HG03354 (cell line): Measurements from ENCODE around the gene KCNG4.

Source experiments
- ATAC-seq: cut with Tn5 transposase; IDR thresholded peaks from one replicate; pipeline ENCODE4 v1.9.1; 2021; ENCODE audit warnings: mild to moderate bottlenecking; ENCODE audit not compliant: unreplicated experiment, poor library complexity, severe bottlenecking

KCNG4 gene, protein sequence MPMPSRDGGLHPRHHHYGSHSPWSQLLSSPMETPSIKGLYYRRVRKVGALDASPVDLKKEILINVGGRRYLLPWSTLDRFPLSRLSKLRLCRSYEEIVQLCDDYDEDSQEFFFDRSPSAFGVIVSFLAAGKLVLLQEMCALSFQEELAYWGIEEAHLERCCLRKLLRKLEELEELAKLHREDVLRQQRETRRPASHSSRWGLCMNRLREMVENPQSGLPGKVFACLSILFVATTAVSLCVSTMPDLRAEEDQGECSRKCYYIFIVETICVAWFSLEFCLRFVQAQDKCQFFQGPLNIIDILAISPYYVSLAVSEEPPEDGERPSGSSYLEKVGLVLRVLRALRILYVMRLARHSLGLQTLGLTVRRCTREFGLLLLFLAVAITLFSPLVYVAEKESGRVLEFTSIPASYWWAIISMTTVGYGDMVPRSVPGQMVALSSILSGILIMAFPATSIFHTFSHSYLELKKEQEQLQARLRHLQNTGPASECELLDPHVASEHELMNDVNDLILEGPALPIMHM

DNA sequence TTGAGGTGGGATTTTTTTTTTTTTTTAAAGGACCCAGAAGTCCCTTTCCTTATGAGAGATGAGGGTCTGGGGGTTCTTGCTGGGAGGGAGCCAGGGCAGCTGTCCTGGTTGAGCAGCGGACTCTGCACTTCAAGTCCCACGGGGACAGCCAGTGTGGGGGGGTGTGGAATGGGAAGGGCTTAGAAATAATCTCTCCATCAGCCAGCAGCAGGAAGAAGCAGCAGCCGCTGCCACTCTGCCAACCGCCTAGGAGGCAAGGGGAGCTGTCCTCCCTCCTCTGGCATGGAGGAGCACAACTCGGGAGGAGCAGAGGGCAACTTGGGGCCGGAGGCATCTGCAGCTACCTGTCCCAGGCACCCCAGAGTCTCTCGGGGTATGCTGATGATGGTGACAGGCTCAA lies at the start of gene KCNG4:
Gene KCNG4 (minus strand): TSS at position 104 of the 400 bp plus-strand sequence. CDS start 2,527 bp downstream, outside the sequence.
- ATAC-seq: no peak

DNA sequence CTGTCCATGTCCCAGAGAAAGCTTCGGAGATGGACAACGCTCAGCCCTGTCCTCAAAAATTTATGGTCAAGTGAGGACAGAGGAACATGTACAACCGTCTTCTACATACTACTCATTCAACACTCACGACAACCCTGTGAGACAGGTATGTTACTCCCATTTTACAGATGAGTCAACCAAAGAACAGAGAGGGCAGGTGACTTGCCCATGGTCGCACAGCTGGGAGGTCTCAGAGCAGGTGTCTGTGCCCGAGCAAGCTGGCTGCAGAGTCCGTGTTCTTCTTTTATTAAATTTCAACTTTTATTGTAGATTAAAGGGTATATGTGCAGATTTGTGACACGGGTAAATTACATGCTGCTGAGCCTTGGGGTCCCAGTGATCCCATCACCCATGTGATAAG lies 49.1 kb upstream of the KCNG4 start:
- no peak for ATAC-seq

DNA sequence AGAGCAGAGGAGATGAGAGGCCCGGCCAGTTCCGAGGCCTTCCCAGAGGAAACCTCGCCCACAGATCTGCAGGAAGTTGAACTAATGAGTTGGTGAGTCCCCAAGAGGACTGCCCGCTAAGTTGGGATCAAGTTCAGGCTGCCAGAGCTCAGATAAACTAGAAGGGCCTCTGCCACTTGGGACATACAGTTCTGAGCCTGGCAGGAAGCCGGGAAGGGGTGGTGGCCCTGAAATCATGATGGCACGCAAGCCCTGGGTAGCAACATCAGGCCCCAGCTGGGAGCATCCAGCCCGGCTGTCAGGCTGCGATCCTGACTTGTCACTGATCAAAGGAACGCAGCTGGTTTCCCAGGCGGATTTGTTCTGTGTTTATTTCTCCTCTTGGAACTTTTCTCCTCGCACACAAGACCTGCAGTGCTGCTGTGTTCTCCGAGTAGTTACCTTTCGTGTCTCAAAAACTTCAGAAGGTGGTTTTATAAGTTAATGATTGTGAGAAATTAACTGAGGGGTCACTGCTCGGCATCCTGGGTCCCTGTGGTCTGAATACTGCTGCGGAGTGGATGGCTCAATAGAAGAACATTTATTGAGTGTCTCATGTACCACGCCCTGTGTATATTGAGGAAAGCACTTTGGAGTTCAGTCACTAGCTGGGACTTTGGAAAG lies 46.9 kb upstream of the KCNG4 start:
- no peak for ATAC-seq

DNA sequence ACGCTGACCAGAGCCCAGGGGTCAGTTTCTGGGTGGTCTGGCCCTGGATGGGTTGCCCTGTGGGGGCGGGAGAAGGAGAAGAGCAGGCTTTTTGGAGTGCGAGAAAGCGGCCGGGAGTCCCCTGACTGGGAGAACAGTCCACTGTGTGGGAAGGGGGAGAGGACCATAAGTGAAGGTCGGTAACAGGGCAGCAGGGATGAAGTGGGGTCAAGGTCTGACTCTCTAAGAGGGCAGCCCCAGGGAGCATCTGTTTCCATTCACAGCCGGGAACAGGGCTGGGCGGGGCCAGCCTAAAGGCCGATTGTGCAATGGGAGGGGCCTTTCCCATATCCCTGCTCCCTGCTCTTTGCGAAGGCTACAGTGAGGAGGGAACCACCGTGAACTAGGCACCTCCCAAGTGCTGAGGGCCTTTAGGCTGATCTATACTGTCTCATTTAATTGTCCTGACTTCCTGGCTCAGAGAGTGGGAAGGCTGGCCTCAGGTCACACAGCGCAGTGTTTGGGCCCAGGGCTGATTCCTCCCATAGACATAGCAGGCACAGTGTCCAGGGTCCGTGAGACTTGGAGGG lies 44.4 kb upstream of the KCNG4 start:
- no peak for ATAC-seq

DNA sequence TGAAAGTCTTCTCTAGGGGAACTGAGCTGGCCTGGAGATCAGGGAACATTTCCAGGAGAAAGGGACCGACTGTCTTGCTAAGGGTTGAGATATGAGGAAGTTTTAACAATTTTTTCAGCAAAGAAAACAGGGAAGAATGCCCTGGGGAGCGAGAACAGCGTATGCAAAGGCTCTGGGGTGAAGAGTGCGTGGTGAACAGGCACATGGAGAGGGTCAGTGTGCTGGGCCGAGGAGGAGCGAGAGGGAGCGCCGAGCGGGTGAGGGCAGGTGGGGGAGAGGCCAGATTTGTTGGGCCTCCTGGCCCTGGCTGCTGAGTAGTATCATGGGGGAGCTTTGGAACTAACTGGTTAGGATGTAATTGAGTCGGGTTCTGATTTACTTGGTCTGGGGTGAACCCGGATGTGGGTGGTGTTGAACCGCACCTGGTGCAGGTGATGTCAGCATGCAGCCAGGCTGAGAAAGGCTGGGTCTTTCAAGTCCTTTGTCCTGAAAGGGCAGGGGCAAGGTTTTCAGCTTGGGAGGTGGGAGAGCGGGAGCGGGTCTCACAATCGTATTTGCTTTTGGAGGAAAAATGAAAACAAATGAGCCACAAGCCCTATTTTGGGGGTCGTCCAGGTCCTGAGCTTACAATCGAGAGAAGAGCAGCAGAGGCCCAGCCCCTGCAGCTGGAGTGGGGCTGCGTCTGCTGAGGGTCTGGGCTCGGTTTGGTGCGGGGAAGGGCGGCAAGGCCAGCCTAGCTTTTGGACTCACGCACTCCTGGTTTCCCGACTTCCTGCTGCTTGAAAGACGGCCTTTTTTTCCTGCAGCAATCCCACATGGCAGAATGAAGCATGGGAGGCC lies 43.7 kb upstream of the KCNG4 start:
- ATAC-seq: no peak

DNA sequence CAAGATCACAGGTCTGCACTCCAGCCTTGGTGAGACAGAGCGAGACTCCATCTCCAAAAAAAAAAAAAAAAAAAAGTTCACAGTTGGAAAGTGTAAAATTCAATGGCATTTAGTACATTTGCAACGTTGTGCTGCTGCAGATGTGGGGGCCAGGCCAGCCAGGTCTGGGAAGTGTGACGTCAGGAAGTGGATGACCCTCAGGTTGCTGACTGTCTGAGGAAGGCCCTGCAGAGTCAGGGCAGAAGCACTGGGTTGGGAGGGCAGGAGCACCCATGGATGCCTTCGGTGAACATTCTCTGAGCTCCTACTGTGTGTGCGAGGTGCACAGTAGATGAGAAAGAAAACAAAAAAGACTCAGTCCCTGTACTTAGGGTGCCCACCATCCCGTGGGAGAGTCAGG lies 42.7 kb upstream of the KCNG4 start:
- no peak for ATAC-seq

DNA sequence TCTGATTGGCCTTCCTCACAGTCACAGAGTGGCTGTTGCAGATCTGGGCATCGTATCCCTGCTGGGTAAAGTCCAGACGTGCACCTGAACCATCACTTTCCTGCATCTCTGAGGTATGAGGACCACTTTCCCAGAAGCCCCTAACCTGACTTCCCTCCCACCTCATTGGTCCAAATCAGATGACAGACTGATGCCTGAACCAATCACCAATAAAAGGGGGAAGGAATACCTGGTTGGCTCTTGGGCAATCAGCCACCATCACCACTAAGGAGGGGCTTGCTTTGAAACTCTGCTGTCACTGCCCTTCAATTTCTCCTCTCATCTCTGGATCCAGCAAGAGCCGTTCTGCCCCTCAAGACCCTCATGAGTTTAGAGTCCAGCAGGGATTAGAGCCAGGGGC lies 41.3 kb upstream of the KCNG4 start:
- ATAC-seq: no peak

DNA sequence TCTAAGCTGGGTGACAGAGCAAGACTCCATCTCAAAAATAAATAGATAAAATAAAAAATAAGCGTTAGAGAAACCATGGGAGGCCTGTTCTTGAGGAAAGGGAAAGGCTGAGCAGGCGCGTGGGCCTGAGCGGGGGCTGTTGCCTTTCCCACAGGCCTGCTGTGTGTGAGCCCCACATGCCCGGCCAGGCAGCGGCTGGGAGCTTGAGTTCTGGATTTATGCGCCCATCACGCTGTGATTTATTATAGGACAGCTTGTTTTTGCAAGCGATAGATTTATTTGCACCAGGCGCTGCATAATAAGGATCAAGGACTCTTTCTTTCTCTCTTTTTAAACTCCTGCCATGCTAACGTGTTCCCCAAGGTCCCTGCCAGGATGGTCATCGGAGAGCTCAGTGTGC lies 40.1 kb upstream of the KCNG4 start:
- no peak for ATAC-seq

DNA sequence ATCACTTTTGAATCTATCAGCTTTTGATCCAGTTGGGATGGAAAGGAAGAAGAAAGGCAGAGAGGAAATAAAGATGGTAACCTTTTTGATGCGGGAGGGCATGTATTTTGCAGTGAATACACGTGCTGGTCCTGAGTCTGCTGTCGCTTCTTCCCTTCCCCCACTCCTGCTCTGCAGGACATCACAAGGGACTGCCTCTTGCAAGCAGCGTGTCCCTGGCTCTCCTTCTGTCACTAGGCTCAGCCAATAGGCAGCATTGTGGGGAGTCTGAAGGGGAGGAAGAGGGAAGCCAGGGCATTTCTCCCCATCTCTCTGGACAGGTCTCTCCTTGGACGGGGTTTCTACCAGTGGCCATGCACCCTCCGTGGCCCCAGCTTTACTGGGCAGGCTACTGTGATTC lies 39.2 kb upstream of the KCNG4 start:
- no peak for ATAC-seq

DNA sequence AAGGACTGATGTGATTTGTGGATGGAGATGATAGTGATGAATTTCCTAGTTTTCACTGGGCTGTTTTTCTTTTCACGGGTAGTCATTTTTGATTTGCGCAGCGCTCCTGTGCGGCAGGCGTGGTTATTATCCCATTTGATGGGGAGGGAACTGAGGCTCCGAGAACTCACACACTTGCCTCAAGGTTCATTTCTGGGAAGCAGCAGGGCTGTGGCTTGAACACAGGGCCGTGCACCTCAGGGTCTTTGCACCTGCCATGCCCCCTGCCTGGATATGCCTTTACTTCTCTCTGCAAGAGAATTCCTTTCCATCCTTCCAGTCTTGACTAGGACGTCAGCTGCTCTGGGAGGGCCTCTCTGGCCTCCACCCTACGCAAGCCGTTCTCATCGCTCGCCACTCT lies 38.5 kb upstream of the KCNG4 start:
- ATAC-seq: no peak

DNA sequence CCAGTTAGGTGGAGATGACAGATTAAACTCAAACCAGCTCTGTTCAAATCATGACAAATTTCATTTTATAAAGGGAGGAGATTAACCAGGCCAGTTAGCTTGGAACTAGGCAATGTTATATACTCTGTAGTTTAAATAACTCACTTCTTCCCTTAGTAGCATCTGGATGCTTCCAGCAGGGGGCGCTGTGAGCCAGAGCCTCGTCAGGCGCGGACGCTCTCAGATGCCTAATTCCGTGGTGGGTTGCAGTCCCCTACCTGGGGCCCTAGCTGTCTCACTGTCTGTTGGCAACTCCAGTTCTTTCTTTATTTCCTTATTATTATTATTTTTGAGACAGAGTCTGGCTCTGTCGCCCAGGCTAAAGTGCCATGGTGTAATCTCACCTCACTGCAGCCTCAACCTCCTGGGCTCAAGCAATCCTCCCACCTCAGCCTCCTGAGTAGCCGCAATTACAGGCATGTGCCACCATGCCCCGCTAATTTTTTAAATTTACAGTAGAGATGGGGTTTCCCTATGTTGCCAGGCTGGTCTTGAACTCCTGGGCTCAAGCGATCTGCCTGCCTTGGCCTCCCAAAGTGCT lies 37.5 kb upstream of the KCNG4 start:
- ATAC-seq: no peak

DNA sequence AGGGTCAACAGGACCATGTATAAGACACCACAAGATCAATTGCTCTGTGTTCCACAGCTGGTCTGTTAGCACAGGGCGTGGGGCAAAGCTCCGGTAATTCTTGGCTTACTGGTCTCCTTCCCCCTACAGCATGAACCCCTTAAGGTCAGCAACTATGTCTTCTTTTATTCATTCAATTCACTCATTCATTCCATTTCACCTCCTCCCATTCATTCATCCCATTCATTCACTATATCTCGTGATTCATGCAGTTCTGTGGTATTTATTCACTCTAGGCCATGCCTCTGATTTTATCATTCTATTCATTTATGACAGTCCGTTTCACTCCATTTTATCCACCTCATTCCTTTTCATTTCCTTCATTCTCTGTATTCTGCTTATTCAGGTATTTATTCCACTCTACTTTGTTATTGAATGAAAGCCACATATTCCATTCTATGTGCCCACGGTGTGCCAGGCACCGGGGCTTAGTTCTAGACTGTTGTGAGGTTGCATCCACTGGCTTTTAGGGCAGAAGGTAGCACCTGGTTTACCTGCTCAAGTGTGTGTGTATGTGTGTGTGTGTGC lies 35.9 kb upstream of the KCNG4 start:
- no peak for ATAC-seq

DNA sequence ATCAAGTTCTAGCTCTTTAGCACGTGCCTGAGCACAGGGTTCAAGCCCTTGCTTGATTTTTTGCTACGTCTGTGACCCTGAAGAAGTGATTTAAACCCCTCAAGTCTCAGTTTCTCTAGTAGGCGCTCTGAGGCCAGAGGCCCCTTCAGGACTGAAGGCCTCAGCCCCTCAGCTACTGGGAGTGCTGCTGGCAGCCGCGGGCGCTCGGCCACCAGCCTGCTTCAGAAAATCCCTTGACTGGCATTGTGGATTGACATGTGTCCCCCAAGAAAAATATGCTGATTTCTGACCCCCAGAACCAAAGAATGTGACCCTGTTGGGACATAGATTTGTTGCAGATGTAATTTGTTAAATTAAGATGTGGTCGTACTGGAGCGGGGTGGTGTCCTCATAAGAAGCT lies 34.7 kb upstream of the KCNG4 start:
- no peak for ATAC-seq

DNA sequence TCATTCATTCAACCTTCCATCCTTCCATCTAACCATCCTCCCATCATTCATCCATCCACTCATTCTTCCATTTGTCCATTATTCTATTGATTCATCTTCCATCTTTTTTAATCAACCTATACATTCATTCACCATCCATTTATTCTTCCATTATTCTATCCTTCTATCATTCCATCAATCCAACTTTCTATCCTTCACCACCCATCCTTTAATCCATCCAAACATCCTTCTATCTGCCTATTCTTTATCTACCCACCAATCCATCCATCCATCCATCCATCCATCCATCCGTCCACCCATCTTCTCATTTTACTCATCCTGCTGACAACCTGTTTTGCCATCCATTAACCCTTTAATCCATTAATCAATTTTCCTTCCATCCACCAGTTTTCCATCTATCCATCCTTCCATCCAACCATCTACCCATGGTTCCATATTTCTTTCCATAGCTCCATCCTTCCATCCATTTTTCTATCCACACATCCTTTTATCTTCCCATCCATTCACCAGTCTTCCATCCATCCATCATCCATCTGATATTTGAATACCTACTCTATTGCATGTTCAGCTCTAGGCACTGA lies 33.0 kb upstream of the KCNG4 start:
- no peak for ATAC-seq

DNA sequence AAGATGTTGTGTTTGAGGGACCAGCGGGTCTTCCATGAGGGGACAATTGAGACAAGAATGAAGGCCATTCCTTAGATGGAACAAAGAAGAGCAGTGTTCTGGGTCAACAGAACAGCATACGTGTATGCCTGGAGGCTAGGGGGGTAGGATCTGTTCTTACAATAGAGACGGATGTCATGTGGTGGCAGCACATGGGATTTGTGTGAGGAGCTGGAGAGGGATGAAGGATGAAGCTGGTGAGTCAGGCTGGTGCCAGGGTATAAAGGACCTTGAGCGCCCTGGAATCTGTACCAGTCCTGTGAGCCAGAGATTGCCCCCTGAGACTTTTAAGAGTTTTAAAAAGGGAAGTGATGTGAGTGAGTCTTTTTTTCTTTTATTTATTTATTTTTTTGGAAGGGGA lies 32.1 kb upstream of the KCNG4 start:
- ATAC-seq: no peak

DNA sequence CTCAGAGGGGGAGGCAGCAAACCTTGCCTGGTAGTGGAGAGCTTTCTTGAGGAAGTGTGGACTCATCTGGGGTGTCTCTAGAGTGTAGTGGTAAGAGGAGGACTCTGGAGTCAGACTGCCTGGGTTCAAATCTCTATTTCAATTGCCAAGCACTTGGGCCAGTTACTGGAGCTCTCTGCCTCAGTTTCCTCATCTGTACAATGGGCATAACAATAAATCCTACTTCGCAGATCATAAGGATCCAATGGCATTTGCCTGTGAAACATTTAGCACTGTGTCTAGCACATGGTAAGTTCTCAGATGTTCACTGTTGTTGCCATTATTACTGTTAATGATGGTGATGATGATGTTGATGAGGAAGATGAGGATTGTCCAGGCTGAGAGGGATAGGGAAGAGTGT lies 31.2 kb upstream of the KCNG4 start:
- no peak for ATAC-seq

DNA sequence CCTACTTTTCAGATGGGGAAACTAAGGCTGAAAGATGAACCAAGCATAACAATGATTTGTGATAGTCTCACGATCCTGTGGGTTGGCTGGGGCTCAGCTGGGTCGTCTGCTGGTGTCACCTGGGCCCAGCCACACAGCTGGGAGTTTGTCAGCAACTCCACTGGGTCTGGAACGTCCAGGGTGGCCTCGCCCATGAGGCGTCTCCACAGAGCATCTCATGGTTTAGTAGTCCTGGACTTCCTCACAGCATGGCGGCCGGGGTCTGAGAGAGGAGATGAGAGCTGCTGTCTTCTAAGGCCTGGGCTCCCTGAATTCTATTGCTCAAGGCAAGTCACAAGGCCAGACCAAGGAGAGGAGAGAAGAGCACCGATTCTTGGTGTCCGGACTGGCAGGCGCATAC lies 30.7 kb upstream of the KCNG4 start:
- no peak for ATAC-seq

DNA sequence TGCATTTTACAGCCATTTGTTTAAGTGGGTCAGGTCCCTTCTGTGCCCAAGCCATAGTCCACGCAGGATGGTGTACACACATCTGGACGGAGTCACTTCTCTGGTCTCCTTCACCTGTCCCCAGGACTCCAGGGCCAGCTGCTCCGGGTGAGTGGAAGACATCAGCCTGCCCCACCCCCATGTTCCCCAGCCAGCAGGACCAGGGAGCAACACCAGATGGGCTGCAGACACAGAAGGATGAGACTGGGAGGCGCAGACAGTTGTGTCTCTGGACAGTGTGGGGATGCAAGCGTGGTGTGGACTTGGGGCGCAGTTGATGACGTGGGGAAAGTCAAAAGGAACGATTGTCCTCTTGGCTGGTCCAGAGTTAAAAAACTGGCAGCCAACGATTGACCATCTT lies 30.3 kb upstream of the KCNG4 start:
- no peak for ATAC-seq
